ENCODE measurements around the gene KNCN.

- no peak for TF ChIP-seq CTCF (IDR thresholded peaks at IDR 0.05)
- TF ChIP-seq POLR2A (IDR thresholded peaks at IDR 0.05): no peak
Measured at GRCh38 chr1:46575778-46576177, 24.3 kb upstream of the KNCN start.
